Heart left ventricle (tissue), 16 donors: ENCODE measurements around the gene LPP. TPM values are rescaled to one million over a fixed set of nuclear protein-coding genes. Genes with fewer than 3 reads are reported as not detected.
A peak's percentile ranks its signal among the peaks of the same experiment; 100 is the strongest.

ENCODE experiments used
- ATAC-seq, 4 donors: fragments of 200-7000 bp; cut with Tn5 transposase; one replicate each; pipeline ENCODE4 v1.9.1; 2020 to 2022; ENCODE audit warnings: moderate library complexity in 4 of 4, mild to moderate bottlenecking in 3 of 4, moderate number of reproducible peaks in 1 of 4
- DNase-seq, 5 donors: peaks; one replicate each; pipeline ENCODE4 v3.0.0-alpha.2; 2020
- H3K27ac ChIP-seq, 12 donors: fragments of 200-600 bp; sonication (generic) in 4 of 12; one replicate each; pipeline versions ENCODE4 v1.5.0 to v1.8.0; 2016 to 2022; ENCODE audit warnings: mild to moderate bottlenecking in 2 of 12
- H3K27me3 ChIP-seq, 9 donors: fragments of 200-600 bp; sonication (generic) in 2 of 9; one replicate each; pipeline versions ENCODE4 v1.5.1 to v1.8.0; 2016 to 2022; ENCODE audit warnings: mild to moderate bottlenecking in 3 of 9
- H3K36me3 ChIP-seq, 9 donors: fragments of 200-600 bp; sonication (generic) in 2 of 9; one replicate each; pipeline versions ENCODE4 v1.5.0 to v1.8.0; 2018 to 2022; ENCODE audit warnings: mild to moderate bottlenecking in 2 of 9
- H3K4me1 ChIP-seq, 12 donors: fragments of 200-600 bp; sonication (generic) in 4 of 12; one replicate each; pipeline versions ENCODE4 v1.5.0 to v1.8.0; 2016 to 2022; ENCODE audit warnings: mild to moderate bottlenecking in 3 of 12
- H3K4me3 ChIP-seq, 12 donors: fragments of 200-600 bp; sonication (generic) in 4 of 12; one replicate each; pipeline versions ENCODE4 v1.5.0 to v1.8.0; 2017 to 2022; ENCODE audit warnings: mild to moderate bottlenecking in 9 of 12, moderate library complexity in 4 of 12
- H3K9me3 ChIP-seq, 12 donors: fragments of 200-600 bp; sonication (generic) in 4 of 12; one replicate each; pipeline versions ENCODE4 v1.5.0 to v1.8.0; 2016 to 2022; ENCODE audit warnings: mild to moderate bottlenecking in 1 of 12
- POLR2A ChIP-seq, 2 donors: fragments of 450-650 bp; IDR thresholded peaks; one replicate each; pipeline ENCODE4 v1.6.1; 2017; ENCODE audit warnings: antibody characterized with exemption in 2 of 2, mild to moderate bottlenecking in 2 of 2, moderate library complexity in 2 of 2
- WGBS, 4 donors: extraction: QIAGEN DNeasy Blood & Tissue Kit in 2 of 4; methylation state at CpG; one replicate each; pipeline versions ENCODE4 v1.1.5 to v1.1.7; 2013 to 2018; 5-methylcytosine and 5-hydroxymethylcytosine counted together
- intact Hi-C, 10 donors: fragments of 100-400 bp; cut with DNase I; formaldehyde crosslinking; loops; one replicate each; pipeline versions ENCODE4 v1.11.1 to v1.14.2; 2022
- polyA plus RNA-seq, 2 donors: library from polyadenylated mRNA; stranded (reverse); fragments of 200-250 nt; gene quantifications; one replicate each; pipeline ENCODE4 v1.2.3, GENCODE V29; 2013
- total RNA-seq, 9 donors: library from RNA; depleted of rRNA in 2 of 9; stranded (reverse); fragments of >200 nt in 2 of 9; fragmentation: NEBNext Ultra II Directional in 3 of 9; extraction: Animal tissue kit (Norgen Biotek cat#: 25700) in 3 of 9; gene quantifications; one replicate each; pipeline versions ENCODE4 v1.1.0 to v1.2.4, GENCODE V29; 2016 to 2023
- TF ChIP-seq, protein P1 (sequence below), 12 donors: fragments of 200-600 bp; sonication (generic) in 4 of 12; IDR thresholded peaks; one replicate each; pipeline versions ENCODE4 v1.5.0 to v1.8.0; 2018 to 2022; ENCODE audit warnings: antibody characterized with exemption in 12 of 12, mild to moderate bottlenecking in 5 of 12
- donor health status: ischemic (EF 13 %, LVEDD 7.1; RV severe dilation, severe dysfunction).
- donor health status: healthy with polysubstance abuse.
- donor health status: DM: no; HTN: yes; CAD: no.
- donor health status: DM: no; HTN: no; CAD: no.
- donor health status: ischemic (EF 25% LVEDD 6.9; RV normal size, moderate dysfunction).
- donor health status: ischemic (EF 25% LVEDD 5.7; RV mildly dilated, moderate dysfunction).
- donor health status: healthy.
- donor health status: DM: yes; HTN: yes; CAD: no.
- donor health status: ischemic (EF 35%, LVEDD 5.7; RV mildly dilated, moderate dysfunction).
- donor health status: nonischemic (EF 11% LVEDD 7.7; RV severe dilation, severe dysfunction).
- donor health status: DM: yes; HTN: yes; CAD: no.
- donor health status: PGD.
- donor health status: ischemic (EF 29% LVEDD 5.4; RV normal size, mild dysfunction).
- donor health status: nonischemic (EF 23%, LVEDD 6.1; RV moderate dilation, normal function).

Gene LPP
- total and polyA plus RNA-seq, 11 donors = 9.2 to 178 (median 100) TPM

DNA sequence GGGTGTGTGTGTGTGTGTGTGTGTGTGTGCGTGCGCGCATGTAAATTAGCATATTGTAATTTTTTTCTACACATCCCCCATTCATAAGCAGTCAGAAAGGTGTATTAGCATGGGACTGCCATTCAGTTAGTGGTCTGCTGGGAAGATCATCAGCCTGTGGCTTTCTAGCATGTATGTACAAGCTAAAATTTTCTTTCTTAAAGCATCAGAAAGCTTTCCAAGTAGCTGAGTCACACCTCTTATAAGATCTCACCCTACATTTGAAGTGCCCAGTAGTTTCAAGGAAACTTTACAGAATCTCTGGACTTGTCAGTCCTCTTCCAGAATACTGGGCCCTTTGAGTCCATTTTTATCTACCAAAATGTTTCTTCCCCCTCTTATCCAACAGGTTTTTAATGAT is 606.5 kb downstream of the LPP start:
- Histone ChIP-seq H3K9me3 (no peaks in the 10 kb centered on the region), H3K27ac (no peak overlapping the region), H3K36me3 (peaks cover 0 to 20% (median 5%) of the 10 kb centered on the region in 9 donors), H3K4me3 (no peak overlapping the region), H3K4me1 (peaks cover 0 to 20% (median 4%) of the 10 kb centered on the region in 12 donors), H3K27me3 (no peaks in the 10 kb centered on the region)
- intact Hi-C loops = no loop called here
- TF ChIP-seq, protein P1, sequence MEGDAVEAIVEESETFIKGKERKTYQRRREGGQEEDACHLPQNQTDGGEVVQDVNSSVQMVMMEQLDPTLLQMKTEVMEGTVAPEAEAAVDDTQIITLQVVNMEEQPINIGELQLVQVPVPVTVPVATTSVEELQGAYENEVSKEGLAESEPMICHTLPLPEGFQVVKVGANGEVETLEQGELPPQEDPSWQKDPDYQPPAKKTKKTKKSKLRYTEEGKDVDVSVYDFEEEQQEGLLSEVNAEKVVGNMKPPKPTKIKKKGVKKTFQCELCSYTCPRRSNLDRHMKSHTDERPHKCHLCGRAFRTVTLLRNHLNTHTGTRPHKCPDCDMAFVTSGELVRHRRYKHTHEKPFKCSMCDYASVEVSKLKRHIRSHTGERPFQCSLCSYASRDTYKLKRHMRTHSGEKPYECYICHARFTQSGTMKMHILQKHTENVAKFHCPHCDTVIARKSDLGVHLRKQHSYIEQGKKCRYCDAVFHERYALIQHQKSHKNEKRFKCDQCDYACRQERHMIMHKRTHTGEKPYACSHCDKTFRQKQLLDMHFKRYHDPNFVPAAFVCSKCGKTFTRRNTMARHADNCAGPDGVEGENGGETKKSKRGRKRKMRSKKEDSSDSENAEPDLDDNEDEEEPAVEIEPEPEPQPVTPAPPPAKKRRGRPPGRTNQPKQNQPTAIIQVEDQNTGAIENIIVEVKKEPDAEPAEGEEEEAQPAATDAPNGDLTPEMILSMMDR (IDR thresholded peaks at IDR 0.05) = no peak
- TF ChIP-seq POLR2A (IDR thresholded peaks at IDR 0.05) = no peak
- no peak for ATAC-seq
- DNase-seq = no peak
- WGBS, 4 donors = 79 to 100% (median 88%) methylated on average over 3 of the region's 3 CpGs

DNA sequence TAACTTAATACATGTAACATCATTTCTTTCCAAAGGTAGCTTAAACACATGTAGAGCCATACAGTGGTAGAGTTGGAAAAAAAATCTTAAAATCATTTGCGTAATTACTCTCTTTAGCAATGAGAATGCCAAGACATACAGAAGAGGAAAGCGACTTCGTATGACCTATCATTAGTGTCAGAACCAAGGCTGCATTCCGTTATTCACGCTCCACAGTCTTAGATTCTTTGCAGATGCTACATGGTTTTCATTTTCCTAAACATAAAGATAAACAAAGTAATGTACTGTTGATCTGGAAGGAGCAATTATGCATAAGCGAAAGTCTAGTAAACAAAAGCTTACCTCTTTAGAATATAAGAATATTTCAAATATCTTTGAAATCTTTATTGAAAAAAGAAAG is 607.5 kb downstream of the LPP start:
- Histone ChIP-seq H3K36me3 (peaks cover 0 to 20% (median 5%) of the 10 kb centered on the region in 9 donors), H3K27me3 (no peaks in the 10 kb centered on the region), H3K4me1 (peaks cover 0 to 22% (median 4%) of the 10 kb centered on the region in 12 donors), H3K27ac (peak overlapping the region in 1 of 12 donors; percentile 15), H3K4me3 (no peak overlapping the region), H3K9me3 (no peaks in the 10 kb centered on the region)
- TF ChIP-seq, protein P1 (IDR thresholded peaks at IDR 0.05) = no peak
- TF ChIP-seq POLR2A (IDR thresholded peaks at IDR 0.05) = no peak
- DNase-seq = no peak
- intact Hi-C loops = no loop called here
- 73 to 92% (median 87%) methylated on average over 6 of the region's 6 CpGs for WGBS, 4 donors
- no peak for ATAC-seq

DNA sequence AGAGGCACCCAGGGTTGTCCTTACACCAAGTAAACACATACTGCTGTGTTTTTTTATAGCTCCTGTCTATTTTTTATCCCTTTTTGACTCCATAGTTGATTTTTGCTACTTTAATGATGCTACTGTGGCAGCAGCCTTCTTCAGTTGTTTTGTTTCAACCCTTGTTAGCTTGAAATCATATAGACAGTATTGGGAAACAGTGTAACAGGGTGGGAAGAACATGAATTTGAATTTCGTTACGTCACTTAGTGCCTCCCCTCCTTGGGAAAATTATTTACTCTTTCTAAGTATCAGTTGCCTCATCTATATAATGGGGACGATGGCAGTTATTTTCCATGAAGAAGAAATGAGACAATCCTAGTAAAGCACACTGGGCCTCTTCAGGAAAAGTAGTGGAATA is 608.0 kb downstream of the LPP start:
- Histone ChIP-seq H3K4me1 (peaks cover 0 to 22% (median 4%) of the 10 kb centered on the region in 12 donors), H3K27ac (peak overlapping the region in 1 of 12 donors; percentile 15), H3K36me3 (peaks cover 0 to 20% (median 5%) of the 10 kb centered on the region in 9 donors), H3K27me3 (no peaks in the 10 kb centered on the region), H3K4me3 (no peak overlapping the region), H3K9me3 (no peaks in the 10 kb centered on the region)
- 93 to 96% (median 94%) methylated on average over 3 of the region's 3 CpGs for WGBS, 4 donors
- no peak for ATAC-seq
- TF ChIP-seq, protein P1 (IDR thresholded peaks at IDR 0.05) = no peak
- no peak for TF ChIP-seq POLR2A (IDR thresholded peaks at IDR 0.05)
- intact Hi-C loops = no loop called here
- DNase-seq = no peak

DNA sequence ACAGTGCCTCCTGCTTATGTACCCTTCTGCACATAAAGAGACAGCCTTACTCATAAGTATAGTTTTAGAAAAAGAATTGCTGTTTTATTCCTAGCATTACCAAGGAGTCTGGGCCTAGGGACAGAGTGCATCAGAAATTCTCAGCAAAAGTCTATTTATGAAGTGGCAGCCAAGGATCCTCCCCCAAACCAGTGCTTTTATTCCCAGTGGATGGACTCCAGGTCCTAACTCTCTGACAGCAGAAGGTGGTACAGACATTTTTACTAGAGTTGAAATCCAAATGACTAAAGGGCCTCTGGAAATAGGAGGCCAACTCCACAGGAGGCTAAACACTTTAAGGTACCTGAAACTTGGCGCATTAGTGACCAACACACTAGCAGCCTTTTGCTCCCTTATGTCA is 610.7 kb downstream of the LPP start:
- Histone ChIP-seq H3K27ac (peak overlapping the region in 1 of 12 donors; percentile 18), H3K36me3 (peaks cover 0 to 20% (median 5%) of the 10 kb centered on the region in 9 donors), H3K9me3 (no peaks in the 10 kb centered on the region), H3K27me3 (no peaks in the 10 kb centered on the region), H3K4me3 (no peak overlapping the region), H3K4me1 (peaks cover 0 to 22% (median 6%) of the 10 kb centered on the region in 12 donors)
- WGBS, 4 donors = 95 to 100% (median 99%) methylated on average over 1 of the region's 1 CpG
- TF ChIP-seq POLR2A (IDR thresholded peaks at IDR 0.05) = no peak
- TF ChIP-seq, protein P1 (IDR thresholded peaks at IDR 0.05) = no peak
- ATAC-seq = peak in 3 of 4 donors; percentile 13 to 40 (median 29)
- intact Hi-C loops = no loop called here
- no peak for DNase-seq
